SU-DHL-6 (cell line): ENCODE measurements around the gene AMPD3.

Experiments
- H2AFZ ChIP-seq: fragments of 200-600 bp; sonication (generic); 2 replicates; pipeline ENCODE4 v1.6.1; 2014; ENCODE audit warnings: low read depth, mild to moderate bottlenecking, moderate library complexity, mixed read lengths, antibody characterized with exemption, low read length; ENCODE audit not compliant: severe bottlenecking
- H3F3A ChIP-seq: fragments of 200-600 bp; shearing (Covaris generic); 2 replicates; pipeline ENCODE4 v1.6.0; 2016; ENCODE audit warnings: antibody characterized with exemption, mild to moderate bottlenecking; ENCODE audit not compliant: insufficient read depth
- H3K27ac ChIP-seq: fragments of 200-600 bp; sonication (generic); 2 replicates; pipeline ENCODE4 v1.5.1; 2016; ENCODE audit warnings: low read depth, mild to moderate bottlenecking, low read length, moderate library complexity, mixed read lengths
- H3K27me3 ChIP-seq: fragments of 200-600 bp; sonication (generic), shearing (Covaris generic); 2 replicates; pipeline ENCODE4 v1.6.0; 2014; ENCODE audit warnings: mild to moderate bottlenecking, low read length
- H3K36me3 ChIP-seq: fragments of 200-600 bp; sonication (generic); 2 replicates; pipeline ENCODE4 v1.6.1; 2014; ENCODE audit warnings: mild to moderate bottlenecking, low read length, mixed read lengths
- H3K4me2 ChIP-seq: fragments of 300-600, 200-600 bp; shearing (Covaris generic), sonication (generic); 2 replicates; pipeline ENCODE4 v1.6.0; 2014; ENCODE audit warnings: low read length, low read depth, mild to moderate bottlenecking; ENCODE audit not compliant: poor library complexity, severe bottlenecking
- H3K4me3 ChIP-seq: fragments of 200-600 bp; sonication (generic); 2 replicates; pipeline ENCODE4 v1.5.1; 2014; ENCODE audit warnings: antibody characterized with exemption, low read length, mild to moderate bottlenecking, mixed read lengths; ENCODE audit not compliant: insufficient read depth, poor library complexity, severe bottlenecking
- H3K79me2 ChIP-seq: fragments of 200-600 bp; sonication (generic); 2 replicates; pipeline ENCODE4 v1.6.1; 2014; ENCODE audit warnings: mild to moderate bottlenecking, low read length, moderate library complexity; ENCODE audit not compliant: insufficient read depth
- H3K9ac ChIP-seq: fragments of 200-600 bp; sonication (generic); 2 replicates; pipeline ENCODE4 v1.7.0; 2014; ENCODE audit warnings: mild to moderate bottlenecking, low read length
- H3K9me2 ChIP-seq: fragments of 200-600 bp; sonication (generic); replicated peaks from 2 replicates; pipeline ENCODE4 v1.6.1; 2014; ENCODE audit warnings: low read length; ENCODE audit not compliant: insufficient read depth
- H3K9me3 ChIP-seq: fragments of 200-600 bp; sonication (generic); 2 replicates; pipeline ENCODE4 v1.6.1; 2014; ENCODE audit warnings: low read length, mixed read lengths; ENCODE audit not compliant: insufficient read depth
- H4K20me1 ChIP-seq: fragments of 200-600 bp; sonication (generic); 2 replicates; pipeline ENCODE4 v1.6.1; 2014; ENCODE audit warnings: low read depth, mild to moderate bottlenecking, antibody characterized with exemption, low read length, moderate library complexity, mixed read lengths
- CTCF ChIP-seq: fragments of 200-600 bp; sonication (generic); IDR thresholded peaks from one replicate; pipeline ENCODE4 v1.5.1; 2017; ENCODE audit warnings: antibody characterized with exemption, mild to moderate bottlenecking, low read length, moderate library complexity; ENCODE audit not compliant: insufficient read depth, poor library complexity, severe bottlenecking
- EZH2phosphoT487 ChIP-seq: fragments of 200-600 bp; sonication (generic), shearing (Covaris generic); conservative IDR thresholded peaks from 2 replicates; pipeline ENCODE4 v1.6.1; 2018; ENCODE audit warnings: mild to moderate bottlenecking, antibody characterized with exemption, low read length, moderate library complexity, mixed read lengths

Gene AMPD3

GRCh38 chr11:10494636-10495463 is 39.8 kb downstream of the AMPD3 start:
- Histone ChIP-seq H3F3A (no peaks in the 10 kb centered on the region), H3K9me3 (no peaks in the 10 kb centered on the region), H3K4me3 (no peak overlapping the region), H3K27ac (no peak overlapping the region), H3K79me2 (no peaks in the 10 kb centered on the region), H3K36me3 (no peaks in the 10 kb centered on the region), H3K9ac (no peak overlapping the region), H3K9me2 (no peaks in the 10 kb centered on the region), H4K20me1 (no peaks in the 10 kb centered on the region), H3K4me2 (no peak overlapping the region), H2AFZ (no peak overlapping the region), H3K27me3 (no peaks in the 10 kb centered on the region)
- TF ChIP-seq EZH2phosphoT487 (no peak), CTCF (no peak)

GRCh38 chr11:10495464-10495786 is 40.4 kb downstream of the AMPD3 start:
- Histone ChIP-seq H3K79me2 (no peaks in the 10 kb centered on the region), H3K27me3 (no peaks in the 10 kb centered on the region), H3K4me3 (no peak overlapping the region), H3F3A (no peaks in the 10 kb centered on the region), H3K9me3 (no peaks in the 10 kb centered on the region), H3K9ac (no peak overlapping the region), H3K36me3 (no peaks in the 10 kb centered on the region), H4K20me1 (no peaks in the 10 kb centered on the region), H2AFZ (no peak overlapping the region), H3K9me2 (no peaks in the 10 kb centered on the region), H3K4me2 (no peak overlapping the region), H3K27ac (no peak overlapping the region)
- TF ChIP-seq EZH2phosphoT487 (no peak), CTCF (no peak)

- Histone ChIP-seq H4K20me1 (no peaks in the 10 kb centered on the region), H3K27me3 (no peaks in the 10 kb centered on the region), H3K9me3 (no peaks in the 10 kb centered on the region), H3K79me2 (no peaks in the 10 kb centered on the region), H3K4me3 (no peak overlapping the region), H3K4me2 (no peak overlapping the region), H3K27ac (no peak overlapping the region), H3K9ac (no peak overlapping the region), H3F3A (no peaks in the 10 kb centered on the region), H2AFZ (no peak overlapping the region), H3K36me3 (no peaks in the 10 kb centered on the region), H3K9me2 (no peaks in the 10 kb centered on the region)
- TF ChIP-seq CTCF = no peak
- no peak for TF ChIP-seq EZH2phosphoT487
Measured at GRCh38 chr11:10496296-10496936, 41.4 kb downstream of the AMPD3 start.
